SJSA1 (cell line): ENCODE data around the gene KLHL25. TPM values are rescaled to one million over a fixed set of nuclear protein-coding genes. Genes with fewer than 3 reads are reported as not detected.
A peak's percentile ranks its signal among the peaks of the same experiment; 100 is the strongest.
"Not testable (repeated sequence)": the region's sequence is repeated elsewhere in the genome, so short reads cannot be mapped to it uniquely, and the experiment has no call there.

Experiments used
- DNase-seq, 2 experiments: peaks; one replicate each; pipeline ENCODE4 v3.0.0-alpha.2; 2015 to 2020; ENCODE audit warnings: low spot score in 2 of 2, low read depth in 1 of 2
- H3K27ac ChIP-seq: fragments of 250-450 bp; sonication (Bioruptor Pico); 2 replicates; pipeline ENCODE4 v1.5.1; 2020; ENCODE audit warnings: mild to moderate bottlenecking, moderate library complexity
- H3K27me3 ChIP-seq: fragments of 250-450 bp; sonication (Bioruptor Pico); replicated peaks from 2 replicates; pipeline ENCODE4 v1.5.1; 2020; ENCODE audit warnings: mild to moderate bottlenecking, moderate library complexity
- H3K36me3 ChIP-seq: fragments of 250-450 bp; sonication (Bioruptor Pico); 2 replicates; pipeline ENCODE4 v1.5.1; 2020; ENCODE audit warnings: mild to moderate bottlenecking
- H3K4me1 ChIP-seq: fragments of 250-450 bp; sonication (Bioruptor Pico); replicated peaks from 2 replicates; pipeline ENCODE4 v1.6.1; 2021; ENCODE audit warnings: mild to moderate bottlenecking
- H3K4me3 ChIP-seq: fragments of 250-450 bp; sonication (Bioruptor Pico); 2 replicates; pipeline ENCODE4 v1.5.1; 2020; ENCODE audit warnings: mild to moderate bottlenecking
- H3K9me3 ChIP-seq: fragments of 250-450 bp; sonication (Bioruptor Pico); replicated peaks from 2 replicates; pipeline ENCODE4 v1.5.1; 2020; ENCODE audit warnings: mild to moderate bottlenecking
- total RNA-seq: library from RNA; depleted of rRNA; stranded (reverse); fragments of >200 nt; shearing (Covaris generic); gene quantifications from 2 replicates; pipeline ENCODE4 v1.2.3, GENCODE V29; 2014

KLHL25 gene
- total RNA-seq, 1 experiment from 2014 or later: 4.3 TPM

- Histone ChIP-seq H3K4me3 (no peak overlapping the region), H3K27me3 (no peaks in the 10 kb centered on the region), H3K9me3 (no peaks in the 10 kb centered on the region), H3K27ac (no peak overlapping the region), H3K4me1 (no peaks in the 10 kb centered on the region), H3K36me3 (no peaks in the 10 kb centered on the region)
- DNase-seq: no peak
Measured at GRCh38 chr15:85826756-85827515, 32.2 kb upstream of the KLHL25 start.

- H3K9me3 ChIP-seq: no peaks in the 10 kb centered on the region
- H3K36me3 ChIP-seq: no peaks in the 10 kb centered on the region
- no peak overlapping the region for H3K4me3 ChIP-seq
- H3K4me1 ChIP-seq: no peaks in the 10 kb centered on the region
- no peaks in the 10 kb centered on the region for H3K27me3 ChIP-seq
- no peak for DNase-seq
- H3K27ac ChIP-seq: no peak overlapping the region
Measured at GRCh38 chr15:85825719-85826118, 31.0 kb upstream of the KLHL25 start.

GRCh38 chr15:85825118-85825517 is 30.4 kb upstream of the KLHL25 start:
- H3K9me3 ChIP-seq: no peaks in the 10 kb centered on the region
- H3K27me3 ChIP-seq: no peaks in the 10 kb centered on the region
- H3K27ac ChIP-seq: no peak overlapping the region
- H3K4me1 ChIP-seq: no peaks in the 10 kb centered on the region
- DNase-seq: no peak
- H3K36me3 ChIP-seq: no peaks in the 10 kb centered on the region
- H3K4me3 ChIP-seq: no peak overlapping the region

- no peak overlapping the region for H3K27ac ChIP-seq
- no peak for DNase-seq
- no peaks in the 10 kb centered on the region for H3K27me3 ChIP-seq
- no peaks in the 10 kb centered on the region for H3K36me3 ChIP-seq
- no peaks in the 10 kb centered on the region for H3K9me3 ChIP-seq
- no peaks in the 10 kb centered on the region for H3K4me1 ChIP-seq
- no peak overlapping the region for H3K4me3 ChIP-seq
Measured at GRCh38 chr15:85821545-85821944, 26.8 kb upstream of the KLHL25 start.

- no peak for DNase-seq
- no peaks in the 10 kb centered on the region for H3K36me3 ChIP-seq
Measured at GRCh38 chr15:85819938-85820337, 25.2 kb upstream of the KLHL25 start.

GRCh38 chr15:85813234-85813633 is 18.5 kb upstream of the KLHL25 start:
- Histone ChIP-seq H3K9me3 (no peaks in the 10 kb centered on the region), H3K36me3 (no peaks in the 10 kb centered on the region), H3K4me3 (no peak overlapping the region), H3K27me3 (no peaks in the 10 kb centered on the region), H3K4me1 (no peaks in the 10 kb centered on the region), H3K27ac (no peak overlapping the region)
- no peak for DNase-seq

More at GRCh38 chr15:85819938-85820337, 25.2 kb upstream of the KLHL25 start:
- no peaks in the 10 kb centered on the region for H3K4me1 ChIP-seq
- H3K4me3 ChIP-seq: no peak overlapping the region
- no peaks in the 10 kb centered on the region for H3K27me3 ChIP-seq
- no peak overlapping the region for H3K27ac ChIP-seq
- H3K9me3 ChIP-seq: no peaks in the 10 kb centered on the region

- no peaks in the 10 kb centered on the region for H3K9me3 ChIP-seq
- no peak overlapping the region for H3K27ac ChIP-seq
- no peak for DNase-seq
Measured at GRCh38 chr15:85810075-85810474, 15.3 kb upstream of the KLHL25 start.

GRCh38 chr15:85805420-85805819 is 10.7 kb upstream of the KLHL25 start:
- Histone ChIP-seq H3K4me3 (no peak overlapping the region), H3K27ac (no peak overlapping the region), H3K4me1 (peaks cover 15% of the 10 kb centered on the region), H3K27me3 (no peaks in the 10 kb centered on the region), H3K36me3 (no peaks in the 10 kb centered on the region), H3K9me3 (no peaks in the 10 kb centered on the region)
- peak in 1 of 2 experiments; percentile 32 for DNase-seq

More at GRCh38 chr15:85810075-85810474, 15.3 kb upstream of the KLHL25 start:
- no peaks in the 10 kb centered on the region for H3K27me3 ChIP-seq
- H3K36me3 ChIP-seq: no peaks in the 10 kb centered on the region
- H3K4me1 ChIP-seq: peaks cover 8% of the 10 kb centered on the region
- no peak overlapping the region for H3K4me3 ChIP-seq

- no peak overlapping the region for H3K27ac ChIP-seq
- H3K9me3 ChIP-seq: no peaks in the 10 kb centered on the region
- H3K36me3 ChIP-seq: no peaks in the 10 kb centered on the region
- no peaks in the 10 kb centered on the region for H3K27me3 ChIP-seq
- DNase-seq: no peak
- no peak overlapping the region for H3K4me3 ChIP-seq
- peaks cover 15% of the 10 kb centered on the region for H3K4me1 ChIP-seq
Measured at GRCh38 chr15:85804481-85805170, 9.9 kb upstream of the KLHL25 start.

- DNase-seq, H3K27ac ChIP-seq, H3K27me3 ChIP-seq, H3K36me3 ChIP-seq, H3K9me3 ChIP-seq, H3K4me3 ChIP-seq: not testable (repeated sequence)
- H3K4me1 ChIP-seq: peaks cover 15% of the 10 kb centered on the region
Measured at GRCh38 chr15:85802617-85803016, 7.9 kb upstream of the KLHL25 start.

- H3K36me3 ChIP-seq: no peaks in the 10 kb centered on the region
- H3K9me3 ChIP-seq: no peaks in the 10 kb centered on the region
- H3K27me3 ChIP-seq: no peaks in the 10 kb centered on the region
- H3K4me1 ChIP-seq: peaks cover 13% of the 10 kb centered on the region
- DNase-seq: peak; percentile 21 to 58
- H3K27ac ChIP-seq: no peak overlapping the region
- H3K4me3 ChIP-seq: no peak overlapping the region
Measured at GRCh38 chr15:85800478-85801123, 5.9 kb upstream of the KLHL25 start.

- not testable (repeated sequence) for H3K4me3 ChIP-seq, H3K9me3 ChIP-seq, H3K36me3 ChIP-seq, H3K27me3 ChIP-seq, DNase-seq, H3K27ac ChIP-seq
- H3K4me1 ChIP-seq: peaks cover 14% of the 10 kb centered on the region
Measured at GRCh38 chr15:85796371-85796770, 1.6 kb upstream of the KLHL25 start.

- Histone ChIP-seq H3K4me3 (peak overlapping the region; percentile 97), H3K27me3 (no peaks in the 10 kb centered on the region), H3K27ac (no peak overlapping the region), H3K4me1 (peaks cover 14% of the 10 kb centered on the region), H3K9me3 (no peaks in the 10 kb centered on the region), H3K36me3 (peaks cover 5% of the 10 kb centered on the region)
- DNase-seq: peak in 1 of 2 experiments; percentile 49
Measured at GRCh38 chr15:85795337-85796305, 896 bp upstream of the KLHL25 start.
